ENCODE data around the gene HERC2. TPM values are rescaled to one million over a fixed set of nuclear protein-coding genes. Genes with fewer than 3 reads are reported as not detected.

The HERC2 gene
- total RNA-seq, 1 experiment from 2014 or later: 69.2 TPM

- no CpG with 5 or more reads among the region's 8 CpGs for WGBS (ENCODE audit: extremely low coverage, insufficient read length, low lambda C conversion rate)
- TF ChIP-seq, protein P1, sequence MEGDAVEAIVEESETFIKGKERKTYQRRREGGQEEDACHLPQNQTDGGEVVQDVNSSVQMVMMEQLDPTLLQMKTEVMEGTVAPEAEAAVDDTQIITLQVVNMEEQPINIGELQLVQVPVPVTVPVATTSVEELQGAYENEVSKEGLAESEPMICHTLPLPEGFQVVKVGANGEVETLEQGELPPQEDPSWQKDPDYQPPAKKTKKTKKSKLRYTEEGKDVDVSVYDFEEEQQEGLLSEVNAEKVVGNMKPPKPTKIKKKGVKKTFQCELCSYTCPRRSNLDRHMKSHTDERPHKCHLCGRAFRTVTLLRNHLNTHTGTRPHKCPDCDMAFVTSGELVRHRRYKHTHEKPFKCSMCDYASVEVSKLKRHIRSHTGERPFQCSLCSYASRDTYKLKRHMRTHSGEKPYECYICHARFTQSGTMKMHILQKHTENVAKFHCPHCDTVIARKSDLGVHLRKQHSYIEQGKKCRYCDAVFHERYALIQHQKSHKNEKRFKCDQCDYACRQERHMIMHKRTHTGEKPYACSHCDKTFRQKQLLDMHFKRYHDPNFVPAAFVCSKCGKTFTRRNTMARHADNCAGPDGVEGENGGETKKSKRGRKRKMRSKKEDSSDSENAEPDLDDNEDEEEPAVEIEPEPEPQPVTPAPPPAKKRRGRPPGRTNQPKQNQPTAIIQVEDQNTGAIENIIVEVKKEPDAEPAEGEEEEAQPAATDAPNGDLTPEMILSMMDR (conservative IDR thresholded peaks at IDR 0.05): no peak
These were observed 214.1 kb downstream of the HERC2 start for GRCh38 chr15:28107904-28108275.

More at GRCh38 chr15:28107904-28108275, 214.1 kb downstream of the HERC2 start:
- no peak overlapping the region for H3K18ac ChIP-seq (ENCODE audit: insufficient read length, low read depth, low read length)
- H4K20me1 ChIP-seq (ENCODE audit: control insufficient read depth, insufficient read depth, insufficient read length): no peaks in the 10 kb centered on the region
- no peak overlapping the region for H2BK15ac ChIP-seq (ENCODE audit: low read depth, low read length)
- no peak overlapping the region for H2BK12ac ChIP-seq (ENCODE audit: insufficient read length, low read depth, low read length)
- no peak overlapping the region for H3T11ph ChIP-seq (ENCODE audit: low read length)
- H3K9me3 ChIP-seq (ENCODE audit: control insufficient read depth, low read depth, low read length): no peaks in the 10 kb centered on the region
- H3K14ac ChIP-seq (ENCODE audit: insufficient read depth, low read length): no peak overlapping the region
- Mint-ChIP-seq H3K27me3 (ENCODE audit: low read depth) (peaks cover 49% of the 10 kb centered on the region), H3K9me3 (peaks cover 0 to 5% of the 10 kb centered on the region in 2 experiments; a peak in 4 of 5 replicates), H3K36me3 (ENCODE audit: insufficient read depth in 1 of 3, low read depth in 3 of 3) (peaks cover 16 to 19% (median 16%) of the 10 kb centered on the region in 3 experiments), H3K27ac (no peak overlapping the region), H3K4me3 (peak overlapping the region; percentile 54 to 74), H3K4me1 (peaks cover 8 to 21% of the 10 kb centered on the region in 2 experiments)
- no peak overlapping the region for H4K5ac ChIP-seq (ENCODE audit: insufficient read length, low read depth, low read length)
- H3K4ac ChIP-seq (ENCODE audit: low read depth, low read length): no peak overlapping the region
- no peak overlapping the region for H3K56ac ChIP-seq (ENCODE audit: insufficient read length, low read depth, low read length)
- no peak overlapping the region for H2BK120ac ChIP-seq (ENCODE audit: low read depth, low read length, poor library complexity, severe bottlenecking)
- no peaks in the 10 kb centered on the region for H3K79me2 ChIP-seq (ENCODE audit: insufficient read depth, low read length)
- peak overlapping the region; percentile 77 for H3K4me2 ChIP-seq (ENCODE audit: insufficient read depth, insufficient read length, low read length)
- no peak overlapping the region for H2BK20ac ChIP-seq (ENCODE audit: low read depth, low read length, poor library complexity, severe bottlenecking)
- H2BK5ac ChIP-seq (ENCODE audit: insufficient read length, low read length): no peak overlapping the region
- H3K79me1 ChIP-seq (ENCODE audit: insufficient read depth, low read depth, low read length, poor library complexity, severe bottlenecking): no peaks in the 10 kb centered on the region
- DNase-seq: no peak
- no peak overlapping the region for H3K23ac ChIP-seq (ENCODE audit: insufficient read length, low read depth, low read length)
- H3K23me2 ChIP-seq (ENCODE audit: insufficient read length, low read depth, low read length, poor library complexity, severe bottlenecking): peaks cover 8% of the 10 kb centered on the region
- H4K8ac ChIP-seq (replicated peaks; ENCODE audit: insufficient read length, low read depth, low read length): no peak overlapping the region
- H3K9ac ChIP-seq (ENCODE audit: extremely low read depth, insufficient read length, low read length): no peak overlapping the region
- H3K27ac ChIP-seq (ENCODE audit: insufficient read length, low read depth, low read length): no peak overlapping the region
- H4K91ac ChIP-seq (ENCODE audit: insufficient read length, low read depth, low read length): no peak overlapping the region
- no peak overlapping the region for H2AFZ ChIP-seq (ENCODE audit: low read length)
- no peak overlapping the region for H2AK5ac ChIP-seq (ENCODE audit: insufficient read length, low read length)
- H3K27me3 ChIP-seq (ENCODE audit: insufficient read depth, low read length): peaks cover 21% of the 10 kb centered on the region; the same call in 1 of the 2 replicates
- H3K4me1 ChIP-seq (ENCODE audit: insufficient read depth, low read length): no peaks in the 10 kb centered on the region

Measured in H9 (cell line).